Neural cell (in vitro differentiated cells): Measurements from ENCODE around the gene DGKB.

Source experiments
- CTCF ChIP-seq: fragments of 450-650 bp; IDR thresholded peaks from 2 replicates; pipeline ENCODE4 v1.5.1; 2014; ENCODE audit warnings: antibody characterized with exemption, mild to moderate bottlenecking, moderate library complexity; ENCODE audit not compliant: poor library complexity, severe bottlenecking
- EP300 ChIP-seq: fragments of 450-650 bp; conservative IDR thresholded peaks from 2 replicates; pipeline ENCODE4 v1.6.1; 2014; ENCODE audit warnings: antibody characterized with exemption, mild to moderate bottlenecking, moderate library complexity; ENCODE audit not compliant: poor library complexity, severe bottlenecking
- EZH2 ChIP-seq: fragments of 200-600, 300-800 bp; shearing (Covaris generic), sonication (generic); IDR thresholded peaks from 2 replicates; pipeline ENCODE4 v1.6.1; 2014; ENCODE audit warnings: antibody characterized with exemption, low read length, borderline replicate concordance, mild to moderate bottlenecking; ENCODE audit not compliant: insufficient read depth, poor library complexity, severe bottlenecking
- MXI1 ChIP-seq: fragments of 450-650 bp; conservative IDR thresholded peaks from 2 replicates; pipeline ENCODE4 v1.6.1; 2014; ENCODE audit warnings: antibody characterized with exemption, mild to moderate bottlenecking; ENCODE audit not compliant: poor library complexity, severe bottlenecking
- POLR2AphosphoS5 ChIP-seq: IDR thresholded peaks from 2 replicates; pipeline ENCODE4 v1.6.1; 2012
- REST ChIP-seq: IDR thresholded peaks from 2 replicates; pipeline ENCODE4 v1.6.1; 2012; ENCODE audit warnings: borderline replicate concordance
- SMC3 ChIP-seq: fragments of 450-650 bp; conservative IDR thresholded peaks from 2 replicates; pipeline ENCODE4 v1.6.1; 2014; ENCODE audit warnings: antibody characterized with exemption, mild to moderate bottlenecking, moderate library complexity; ENCODE audit not compliant: poor library complexity

DNA sequence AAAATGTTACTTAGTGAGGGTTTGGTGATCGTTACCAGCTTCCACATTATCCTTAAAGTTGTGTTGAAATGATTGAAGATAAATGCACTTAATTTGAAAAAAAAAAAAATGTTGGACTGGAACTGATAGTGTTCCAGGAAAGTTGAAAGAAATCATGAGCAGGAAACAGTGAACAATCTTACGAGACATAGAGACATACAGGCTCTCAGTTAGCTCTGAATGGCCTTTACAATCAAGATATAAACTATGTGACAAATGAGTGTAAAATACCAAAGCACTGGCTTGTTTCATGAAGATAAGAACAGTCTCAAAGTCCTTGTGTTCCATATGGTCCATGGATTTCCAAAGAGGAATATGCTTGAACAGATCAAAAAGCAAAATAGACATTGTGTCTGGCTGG lies 483.0 kb downstream of the DGKB start:
- TF ChIP-seq CTCF = no peak
- no peak for TF ChIP-seq MXI1
- TF ChIP-seq EP300 = no peak
- no peak for TF ChIP-seq EZH2
- TF ChIP-seq POLR2AphosphoS5 = no peak
- no peak for TF ChIP-seq SMC3
- no peak for TF ChIP-seq REST
